CD4-positive, CD25-positive, alpha-beta regulatory T cell (primary cell): ENCODE data around the gene WDR70. TPM values are rescaled to one million over a fixed set of nuclear protein-coding genes. Genes with fewer than 3 reads are reported as not detected.
"Not testable (repeated sequence)": the region's sequence is repeated elsewhere in the genome, so short reads cannot be mapped to it uniquely, and the experiment has no call there.

Experiments used
- ATAC-seq, 2 donors: fragments of 150-1000 bp; cut with Tn5 transposase; one replicate each; pipeline ENCODE4 v1.10.0; 2021; ENCODE audit warnings: low read depth in 2 of 2, moderate number of reproducible peaks in 2 of 2, moderate library complexity in 1 of 2
- DNase-seq, 3 donors: peaks; one replicate each; pipeline versions ENCODE4 v3.0.0 to v3.0.0-alpha.2; 2012 to 2022; ENCODE audit warnings: mixed read lengths in 1 of 3
- H3K27ac ChIP-seq: one replicate; pipeline ENCODE4 v1.7.0; 2013; ENCODE audit warnings: mild to moderate bottlenecking, low read length; ENCODE audit not compliant: insufficient read depth, poor library complexity, severe bottlenecking
- H3K27me3 ChIP-seq: one replicate; pipeline ENCODE4 v1.7.0; 2013; ENCODE audit warnings: low read length; ENCODE audit not compliant: control insufficient read depth, insufficient read depth
- H3K36me3 ChIP-seq: one replicate; pipeline ENCODE4 v1.7.0; 2013; ENCODE audit warnings: mild to moderate bottlenecking, low read length, moderate library complexity; ENCODE audit not compliant: control insufficient read depth, insufficient read depth
- H3K4me1 ChIP-seq: 2 replicates; pipeline ENCODE4 v1.7.0; 2013; ENCODE audit warnings: mild to moderate bottlenecking, low read length; ENCODE audit not compliant: insufficient read depth, control insufficient read depth, poor library complexity, severe bottlenecking
- H3K4me3 ChIP-seq: one replicate; pipeline ENCODE4 v1.7.0; 2013; ENCODE audit warnings: low read depth, mild to moderate bottlenecking, low read length, moderate library complexity
- H3K9me3 ChIP-seq, 2 experiments: 1 replicate in 1 of 2; 2 replicates in 1 of 2; pipeline ENCODE4 v1.7.0; 2013; ENCODE audit warnings: low read length in 2 of 2, mild to moderate bottlenecking in 1 of 2, moderate library complexity in 1 of 2; ENCODE audit not compliant: control insufficient read depth in 2 of 2
- H3K27ac Mint-ChIP-seq, 3 donors: one replicate each; pipeline ENCODE4 v1.8.0; 2020 to 2022; ENCODE audit warnings: mild to moderate bottlenecking in 3 of 3, mixed read lengths in 3 of 3, moderate library complexity in 2 of 3
- H3K27me3 Mint-ChIP-seq: one replicate; pipeline ENCODE4 v1.8.0; 2022; ENCODE audit warnings: mild to moderate bottlenecking, mixed read lengths
- H3K36me3 Mint-ChIP-seq: one replicate; pipeline ENCODE4 v1.8.0; 2020; ENCODE audit warnings: mixed read lengths
- H3K4me1 Mint-ChIP-seq, 4 donors: one replicate each; pipeline ENCODE4 v1.8.0; 2020 to 2022; ENCODE audit warnings: mixed read lengths in 4 of 4, mild to moderate bottlenecking in 1 of 4
- H3K4me3 Mint-ChIP-seq, 4 donors: one replicate each; pipeline ENCODE4 v1.8.0; 2020 to 2022; ENCODE audit warnings: mild to moderate bottlenecking in 4 of 4, mixed read lengths in 4 of 4, moderate library complexity in 3 of 4
- H3K9me3 Mint-ChIP-seq, 7 donors: one replicate each; pipeline ENCODE4 v1.8.0; 2020 to 2022; ENCODE audit warnings: mixed read lengths in 7 of 7, mild to moderate bottlenecking in 3 of 7, moderate library complexity in 2 of 7
- polyA plus RNA-seq, 4 donors: library from polyadenylated mRNA; unstranded; fragments of 300-500 nt; fragmentation: Illumina TruSeq; gene quantifications; one replicate each; pipeline ENCODE4 v1.2.3, GENCODE V29; 2021
- total RNA-seq: library from RNA; stranded (reverse); gene quantifications from one replicate; pipeline ENCODE4 v1.2.3, GENCODE V29; 2022

WDR70 gene
- total and polyA plus RNA-seq, 5 donors from 2014 or later, result 15.9 to 35.3 (median 24.9) TPM

GRCh38 chr5:37674361-37674760, 295.2 kb downstream of the WDR70 start:
- not testable (repeated sequence) for H3K4me3 ChIP-seq, H3K4me3 Mint-ChIP-seq, H3K9me3 Mint-ChIP-seq, ATAC-seq, H3K4me1 ChIP-seq, DNase-seq, H3K27me3 Mint-ChIP-seq, H3K36me3 ChIP-seq, H3K9me3 ChIP-seq, H3K27me3 ChIP-seq, H3K27ac ChIP-seq
- Mint-ChIP-seq H3K27ac (peak overlapping the region in 1 of 3 donors; percentile 26), H3K36me3 (peaks cover 10% of the 10 kb centered on the region), H3K4me1 (peaks cover 11 to 26% (median 21%) of the 10 kb centered on the region in 4 donors)

- peaks cover 0 to 24% (median 9%) of the 10 kb centered on the region in 7 donors for H3K9me3 Mint-ChIP-seq
- H3K9me3 ChIP-seq, H3K4me1 ChIP-seq, DNase-seq, H3K27me3 Mint-ChIP-seq, H3K4me3 ChIP-seq, H3K27me3 ChIP-seq, H3K36me3 ChIP-seq, H3K4me3 Mint-ChIP-seq, H3K27ac Mint-ChIP-seq, H3K27ac ChIP-seq, ATAC-seq: not testable (repeated sequence)
- H3K4me1 Mint-ChIP-seq, result peaks cover 12 to 15% (median 13%) of the 10 kb centered on the region in 4 donors
- H3K36me3 Mint-ChIP-seq, result peaks cover 30% of the 10 kb centered on the region
Observed at GRCh38 chr5:37679326-37679725, 300.2 kb downstream of the WDR70 start.

- peaks cover 0 to 22% (median 9%) of the 10 kb centered on the region in 7 donors for H3K9me3 Mint-ChIP-seq
- peaks cover 13 to 16% (median 15%) of the 10 kb centered on the region in 4 donors for H3K4me1 Mint-ChIP-seq
- not testable (repeated sequence) for H3K4me3 ChIP-seq, H3K36me3 ChIP-seq, ATAC-seq, H3K27me3 Mint-ChIP-seq, H3K27ac ChIP-seq, H3K9me3 ChIP-seq, H3K4me3 Mint-ChIP-seq, H3K4me1 ChIP-seq, H3K27ac Mint-ChIP-seq, DNase-seq, H3K27me3 ChIP-seq
- peaks cover 30% of the 10 kb centered on the region for H3K36me3 Mint-ChIP-seq
Observed at GRCh38 chr5:37679903-37680302, 300.8 kb downstream of the WDR70 start.

GRCh38 chr5:37683072-37683471, 304.0 kb downstream of the WDR70 start:
- H3K36me3 ChIP-seq, result no peaks in the 10 kb centered on the region
- H3K4me1 ChIP-seq, result no peaks in the 10 kb centered on the region
- no peaks in the 10 kb centered on the region for H3K9me3 ChIP-seq
- H3K4me3 ChIP-seq, result no peak overlapping the region
- no peak overlapping the region for H3K4me3 Mint-ChIP-seq
- no peaks in the 10 kb centered on the region for H3K27me3 ChIP-seq
- H3K27ac ChIP-seq, result no peak overlapping the region
- H3K27me3 Mint-ChIP-seq, result no peaks in the 10 kb centered on the region
- peaks cover 12 to 16% (median 14%) of the 10 kb centered on the region in 4 donors for H3K4me1 Mint-ChIP-seq
- H3K9me3 Mint-ChIP-seq, result peaks cover 0 to 19% (median 8%) of the 10 kb centered on the region in 7 donors
- no peak for DNase-seq
- no peak for ATAC-seq
- no peak overlapping the region for H3K27ac Mint-ChIP-seq
- peaks cover 38% of the 10 kb centered on the region for H3K36me3 Mint-ChIP-seq

- no peaks in the 10 kb centered on the region for H3K4me1 ChIP-seq
- DNase-seq, result no peak
- H3K9me3 ChIP-seq, result no peaks in the 10 kb centered on the region
- H3K27ac ChIP-seq, result no peak overlapping the region
- no peaks in the 10 kb centered on the region for H3K27me3 ChIP-seq
- no peak overlapping the region for H3K4me3 ChIP-seq
- no peak overlapping the region for H3K4me3 Mint-ChIP-seq
- peaks cover 4 to 13% (median 11%) of the 10 kb centered on the region in 4 donors for H3K4me1 Mint-ChIP-seq
- no peak for ATAC-seq
- peaks cover 31% of the 10 kb centered on the region for H3K36me3 Mint-ChIP-seq
- no peaks in the 10 kb centered on the region for H3K27me3 Mint-ChIP-seq
- H3K9me3 Mint-ChIP-seq, result peaks cover 3 to 23% (median 8%) of the 10 kb centered on the region in 7 donors
- H3K27ac Mint-ChIP-seq, result no peak overlapping the region
- H3K36me3 ChIP-seq, result no peaks in the 10 kb centered on the region
Observed at GRCh38 chr5:37685211-37685610, 306.1 kb downstream of the WDR70 start.

- H3K27me3 Mint-ChIP-seq, result no peaks in the 10 kb centered on the region
- H3K9me3 Mint-ChIP-seq, result peaks cover 3 to 28% (median 6%) of the 10 kb centered on the region in 7 donors
- Histone ChIP-seq H3K9me3 (no peaks in the 10 kb centered on the region), H3K27me3 (no peaks in the 10 kb centered on the region), H3K4me1 (no peaks in the 10 kb centered on the region), H3K36me3 (no peaks in the 10 kb centered on the region), H3K27ac (no peak overlapping the region), H3K4me3 (no peak overlapping the region)
- peaks cover 4 to 13% (median 9%) of the 10 kb centered on the region in 4 donors for H3K4me1 Mint-ChIP-seq
- no peak for ATAC-seq
- no peak for DNase-seq
- no peak overlapping the region for H3K4me3 Mint-ChIP-seq
- H3K36me3 Mint-ChIP-seq, result peaks cover 31% of the 10 kb centered on the region
- no peak overlapping the region for H3K27ac Mint-ChIP-seq
Observed at GRCh38 chr5:37685816-37686215, 306.7 kb downstream of the WDR70 start.

- H3K9me3 ChIP-seq, H3K27ac ChIP-seq, H3K4me3 Mint-ChIP-seq, H3K4me1 ChIP-seq, H3K4me1 Mint-ChIP-seq, H3K27me3 ChIP-seq, ATAC-seq, H3K4me3 ChIP-seq, H3K27ac Mint-ChIP-seq, H3K27me3 Mint-ChIP-seq, H3K36me3 ChIP-seq, DNase-seq: not testable (repeated sequence)
- H3K9me3 Mint-ChIP-seq, result peaks cover 2 to 26% (median 5%) of the 10 kb centered on the region in 7 donors
- H3K36me3 Mint-ChIP-seq, result peaks cover 15% of the 10 kb centered on the region
Observed at GRCh38 chr5:37688925-37689324, 309.8 kb downstream of the WDR70 start.

- H3K27me3 ChIP-seq, H3K27ac Mint-ChIP-seq, DNase-seq, H3K4me3 ChIP-seq, H3K36me3 ChIP-seq, H3K4me1 Mint-ChIP-seq, H3K9me3 ChIP-seq, ATAC-seq, H3K27ac ChIP-seq, H3K27me3 Mint-ChIP-seq, H3K4me3 Mint-ChIP-seq, H3K4me1 ChIP-seq: not testable (repeated sequence)
- H3K9me3 Mint-ChIP-seq, result peaks cover 2 to 31% (median 5%) of the 10 kb centered on the region in 7 donors
- H3K36me3 Mint-ChIP-seq, result peaks cover 35% of the 10 kb centered on the region
Observed at GRCh38 chr5:37694333-37694732, 315.2 kb downstream of the WDR70 start.
